A549 (cell line): ENCODE measurements around the gene SYNE4. TPM values are rescaled to one million over a fixed set of nuclear protein-coding genes. Genes with fewer than 3 reads are reported as not detected.

Experiments used
- ATAC-seq, 2 experiments: fragments of 200-7000 bp in 1 of 2; fragments of >200 bp in 1 of 2; cut with Nextera tagmentation in 1 of 2; cut with Tn5 transposase in 1 of 2; 3 replicates each; pipeline versions ENCODE4 v1.8.0 to v1.9.1; 2018 to 2020; ENCODE audit warnings: mild to moderate bottlenecking in 1 of 2, moderate library complexity in 1 of 2
- CTCF ChIA-PET: fragments of 300-600 bp; sonication (Branson Sonifier 250); formaldehyde crosslinking; extraction: SDS; loops from one replicate; lab custom pipeline; 2021; ENCODE audit warnings: antibody characterized with exemption, inconsistent platforms; lab: Yijun Ruan, JAX
- POLR2A ChIA-PET: fragments of 350-600 bp; formaldehyde crosslinking; extraction: SDS; loops from one replicate; lab custom pipeline; 2021; ENCODE audit warnings: antibody characterized with exemption, inconsistent platforms; lab: Yijun Ruan, JAX
- DNase-seq, 2 experiments: peaks; one replicate each; pipeline versions ENCODE4 v3.0.0 to v3.0.0-alpha.2; 2011 to 2016; ENCODE audit warnings: low read depth in 1 of 2, low spot score in 1 of 2
- FAIRE-seq: peaks from 2 replicates; lab custom pipeline; 2011; peaks lifted over from hg19 to GRCh38; lab: Jason Lieb, UNC
- H3K27ac ChIP-seq, 2 experiments: fragments of >200 bp; sonication (Bioruptor Twin); formaldehyde crosslinking; 3 replicates each; pipeline ENCODE4 v1.5.1; 2016 to 2017
- H3K4me1 ChIP-seq: fragments of >200 bp; sonication (Bioruptor Twin); formaldehyde crosslinking; 3 replicates; pipeline ENCODE4 v1.6.1; 2016
- H3K4me2 ChIP-seq: fragments of >200 bp; sonication (Bioruptor Twin); formaldehyde crosslinking; 3 replicates; pipeline ENCODE4 v1.6.1; 2016
- H3K4me3 ChIP-seq: fragments of >200 bp; sonication (Bioruptor Twin); formaldehyde crosslinking; 3 replicates; pipeline ENCODE4 v1.5.1; 2016
- H3K9me3 ChIP-seq: fragments of >200 bp; sonication (Bioruptor Twin); formaldehyde crosslinking; 3 replicates; pipeline ENCODE4 v1.6.1; 2016
- BCL3 ChIP-seq: fragments of >200 bp; sonication (Bioruptor Twin); formaldehyde crosslinking; IDR thresholded peaks from 3 replicates; pipeline ENCODE4 v1.6.1; 2016
- BHLHE40 ChIP-seq: IDR thresholded peaks from 2 replicates; pipeline ENCODE4 v1.6.1; 2012; ENCODE audit warnings: low read depth, low read length, inconsistent platforms
- CBX2 ChIP-seq: fragments of 200-600 bp; sonication (generic); IDR thresholded peaks from 2 replicates; pipeline ENCODE4 v1.6.1; 2016; ENCODE audit warnings: low read depth, mild to moderate bottlenecking, borderline replicate concordance
- CBX8 ChIP-seq: fragments of 200-600 bp; sonication (generic); IDR thresholded peaks from 2 replicates; pipeline ENCODE4 v1.6.1; 2016
- CTCF ChIP-seq: fragments of >200 bp; sonication (Bioruptor Twin); formaldehyde crosslinking; IDR thresholded peaks from 3 replicates; pipeline ENCODE4 v1.5.1; 2016
- E2F6 ChIP-seq: IDR thresholded peaks from 2 replicates; pipeline ENCODE4 v1.6.1; 2012; ENCODE audit warnings: low read depth, borderline replicate concordance
- ELK1 ChIP-seq: fragments of 150-350 bp; IDR thresholded peaks from 2 replicates; pipeline ENCODE4 v1.6.1; 2014; ENCODE audit warnings: low read depth, mild to moderate bottlenecking, low read length
- FOSL2 ChIP-seq, 2 experiments: fragments of 450-650 bp in 1 of 2; fragments of >200 bp in 1 of 2; sonication (Bioruptor Twin) in 1 of 2; formaldehyde crosslinking; IDR thresholded peaks; 2 replicates each; pipeline versions ENCODE4 v1.5.0 to v1.6.1; 2016 to 2020; ENCODE audit warnings: mild to moderate bottlenecking in 1 of 2, moderate library complexity in 1 of 2
- FOXS1 ChIP-seq: fragments of 250-450 bp; sonication (Bioruptor Pico); IDR thresholded peaks from 2 replicates; pipeline ENCODE4 v1.5.0; 2020; ENCODE audit warnings: mild to moderate bottlenecking, moderate library complexity
- HOXA7 ChIP-seq: fragments of 250-450 bp; sonication (Bioruptor Pico); IDR thresholded peaks from 2 replicates; pipeline ENCODE4 v1.5.0; 2020; ENCODE audit warnings: mild to moderate bottlenecking, moderate library complexity
- HOXB13 ChIP-seq: fragments of 250-450 bp; sonication (Bioruptor Pico); IDR thresholded peaks from 2 replicates; pipeline ENCODE4 v1.5.0; 2020; ENCODE audit warnings: low read depth, mild to moderate bottlenecking, moderate library complexity
- HOXB5 ChIP-seq: fragments of 250-450 bp; sonication (Bioruptor Pico); IDR thresholded peaks from 2 replicates; pipeline ENCODE4 v1.5.0; 2020; ENCODE audit warnings: mild to moderate bottlenecking, moderate library complexity
- JUNB ChIP-seq: fragments of >200 bp; sonication (Bioruptor Twin); formaldehyde crosslinking; IDR thresholded peaks from 2 replicates; pipeline ENCODE4 v1.6.1; 2016
- KDM5A ChIP-seq: fragments of 200-600 bp; sonication (generic); IDR thresholded peaks from 2 replicates; pipeline ENCODE4 v1.6.1; 2016; ENCODE audit warnings: antibody characterized with exemption, mild to moderate bottlenecking
- MAFK ChIP-seq: fragments of 450-650 bp; IDR thresholded peaks from 2 replicates; pipeline ENCODE4 v1.6.1; 2014; ENCODE audit not compliant: partially characterized antibody
- MAX ChIP-seq: IDR thresholded peaks from 2 replicates; pipeline ENCODE4 v1.6.1; 2012
- MAZ ChIP-seq: fragments of 150-350 bp; IDR thresholded peaks from 2 replicates; pipeline ENCODE4 v1.6.1; 2014; ENCODE audit warnings: antibody characterized with exemption, low read depth, low read length, borderline replicate concordance
- MYC ChIP-seq: IDR thresholded peaks from 2 replicates; pipeline ENCODE4 v1.6.1; 2012; ENCODE audit warnings: mild to moderate bottlenecking, inconsistent platforms, low read length, improper control_type of control experiment, borderline replicate concordance
- NFE2L2 ChIP-seq: fragments of 150-350 bp; conservative IDR thresholded peaks from 2 replicates; pipeline ENCODE4 v1.6.1; 2014; ENCODE audit warnings: low read length
- PHF8 ChIP-seq: fragments of 200-600 bp; sonication (generic); IDR thresholded peaks from 2 replicates; pipeline ENCODE4 v1.6.1; 2016; ENCODE audit warnings: low read depth, mild to moderate bottlenecking, antibody characterized with exemption, moderate library complexity, borderline replicate concordance
- POLR2A ChIP-seq: IDR thresholded peaks from 2 replicates; pipeline ENCODE4 v1.6.1; 2012; ENCODE audit warnings: mild to moderate bottlenecking, low read length
- RARB ChIP-seq: fragments of 250-450 bp; sonication (Bioruptor Pico); IDR thresholded peaks from 2 replicates; pipeline ENCODE4 v1.8.0; 2021; ENCODE audit warnings: mild to moderate bottlenecking, moderate library complexity
- RFX5 ChIP-seq: fragments of 450-650 bp; IDR thresholded peaks from 2 replicates; pipeline ENCODE4 v1.7.1; 2014; ENCODE audit warnings: antibody characterized with exemption, mild to moderate bottlenecking, moderate library complexity
- SREBF2 ChIP-seq: fragments of 450-650 bp; IDR thresholded peaks from 2 replicates; pipeline ENCODE4 v1.6.1; 2014; ENCODE audit warnings: mild to moderate bottlenecking, moderate library complexity
- TFCP2L1 ChIP-seq: fragments of 250-450 bp; sonication (Bioruptor Pico); IDR thresholded peaks from 2 replicates; pipeline ENCODE4 v1.5.0; 2021; ENCODE audit warnings: mild to moderate bottlenecking
- USF2 ChIP-seq: fragments of 450-650 bp; IDR thresholded peaks from 2 replicates; pipeline ENCODE4 v1.6.1; 2014; ENCODE audit warnings: antibody characterized with exemption
- WGBS: methylation state at CpG from one replicate; pipeline ENCODE4 v1.1.6; 2017; ENCODE audit errors: missing lambda C conversion rate; 5-methylcytosine and 5-hydroxymethylcytosine counted together
- polyA minus RNA-seq: library from RNA; depleted of rRNA, polyadenylated mRNA; stranded (reverse); fragments of >200 nt; gene quantifications from 2 replicates; pipeline ENCODE4 v1.2.3, GENCODE V29; 2011; rRNA and poly(A)+ RNA removed
- polyA plus RNA-seq, 4 experiments: library from polyadenylated mRNA; depleted of rRNA in 3 of 4; stranded (reverse); fragments of >200 nt; fragmentation: RNase III in 1 of 4; extraction: RNeasy Plus Mini Kit Qiagen cat#74134 plus additional on column Dnase treatment in 1 of 4; gene quantifications; 2 replicates in 3 of 4; 3 replicates in 1 of 4; pipeline ENCODE4 v1.2.3, GENCODE V29; 2011 to 2017

The SYNE4 gene
- polyA plus RNA-seq (2011; rRNA removed) (0.56 and 0.60 TPM in 2 replicates), polyA plus RNA-seq (2017; fragmentation: RNase III; extraction: RNeasy Plus Mini Kit Qiagen cat#74134 plus additional on column Dnase treatment) (0.37 to 0.49 TPM (median 0.44 TPM) in 3 replicates), polyA minus RNA-seq (0.15 and 0.37 TPM in 2 replicates)
- polyA plus RNA-seq (2012; cell fraction: cytosol; rRNA removed) = 0.47 and 0.52 TPM in 2 replicates
- 4.8 and 5.1 TPM in 2 replicates for polyA plus RNA-seq (2012; cell fraction: nucleus; rRNA removed)

- Histone ChIP-seq H3K27ac (peak within 1 kb of the TSS; percentile 62 to 87), H3K9me3 (no peaks in the 10 kb centered on the region), H3K4me2 (peak within 1 kb of the TSS; percentile 90), H3K4me3 (peak within 1 kb of the TSS; percentile 41), H3K4me1 (peaks cover 16% of the 10 kb centered on the region; the same call in 2 of the 3 replicates)
- TF ChIP-seq BHLHE40 (no peak), POLR2A (0 out of 2 replicates have a peak, but pooled peaks have one; percentile 6)
- ATAC-seq (peak in 1 of 2 experiments; percentile 8; a peak in 2 of 6 replicates), DNase-seq (peak in 1 of 2 experiments; percentile 36), FAIRE-seq (no peak)
- CTCF ChIA-PET = interaction anchor here (0.7 to 1.7 kb wide), 9 partner anchors 8 to 117 kb away, joined by 3 to 10 read pairs (median 3); partner anchors contain the start of gene THAP8
- 83% methylated on average over 19 of the region's 19 CpGs for WGBS
- POLR2A ChIA-PET = interaction anchor here (2.1 kb wide), 1 partner anchor 13 kb away, joined by 11 read pairs; the partner anchor contains the start of gene SDHAF1
Measured at GRCh38 chr19:36008336-36008978, at the start of gene SYNE4. Gene SYNE4 (minus strand): TSS chr19:36008813. CDS start chr19:36008681, 132 bp downstream.

- Histone ChIP-seq H3K4me2 (peak within 1 kb of the TSS; percentile 92), H3K4me1 (peaks cover 22% of the 10 kb centered on the region), H3K27ac (peak within 1 kb of the TSS; percentile 89 to 93), H3K4me3 (peak within 1 kb of the TSS; percentile 84), H3K9me3 (no peaks in the 10 kb centered on the region)
- DNase-seq (peak; percentile 98 to 100), ATAC-seq (peak; percentile 86 to 90), FAIRE-seq (peak; percentile 46)
- ChIA-PET CTCF (interaction anchor here (0.8 to 11.9 kb wide), 20 partner anchors 12 to 172 kb away, joined by 3 to 157 read pairs (median 4); partner anchors contain the start of gene OVOL3), POLR2A (interaction anchor here (0.6 to 4.4 kb wide), 21 partner anchors 11 to 353 kb away, joined by 3 to 57 read pairs (median 5); partner anchors contain the start of genes ALKBH6, CAPNS1, POLR2I and TBCB)
- WGBS = 3% methylated on average over 62 of the region's 76 CpGs
- TF ChIP-seq FOXS1 (no peak), POLR2A (peak; percentile 42), CBX2 (no peak), HOXA7 (CRISPR knock-in tag) (no peak), PHF8 (peak; percentile 63; the same call in 1 of the 2 replicates), HOXB5 (CRISPR knock-in tag) (peak; percentile 91; the same call in 1 of the 2 replicates), RFX5 (peak; percentile 85), RARB (no peak), E2F6 (peak; percentile 94), KDM5A (peak; percentile 67; the same call in 1 of the 2 replicates), MAX (peak; percentile 48; the same call in 1 of the 2 replicates), MYC (no peak; the same call in 1 of the 2 replicates), HOXB13 (CRISPR knock-in tag) (peak; percentile 73; the same call in 1 of the 2 replicates), CTCF (peak; percentile 1; the same call in 1 of the 3 replicates), NFE2L2 (no peak), ELK1 (no peak), MAFK (no peak), MAZ (0 out of 2 replicates have a peak, but pooled peaks have one; percentile 8), JUNB (no peak), SREBF2 (no peak), CBX8 (no peak), FOSL2 (IDR thresholded peaks at IDR 0.05) (no peak), FOSL2 (CRISPR knock-in tag; IDR thresholded peaks at IDR 0.05) (peak; percentile 37; the same call in 1 of the 2 replicates), USF2 (no peak), TFCP2L1 (peak; percentile 92), BCL3 (no peak)
Measured at GRCh38 chr19:36054733-36055686, 46.4 kb upstream of the SYNE4 start, which contains the start of gene WDR62. Gene WDR62 (plus strand): TSS chr19:36054897. CDS start chr19:36054972, 75 bp downstream.
